22Rv1 (cell line): ENCODE measurements around the gene MOAP1.

ENCODE experiments used
- H3K27ac ChIP-seq: fragments of 450-650 bp; 2 replicates; pipeline ENCODE4 v1.5.1; 2017
- ZFX ChIP-seq: fragments of 450-650 bp; IDR thresholded peaks from 2 replicates; pipeline ENCODE4 v1.6.1; 2017; ENCODE audit warnings: antibody characterized with exemption, borderline replicate concordance
- TF ChIP-seq, protein P1 (sequence below): fragments of 450-650 bp; IDR thresholded peaks from 2 replicates; pipeline ENCODE4 v1.5.1; 2017; ENCODE audit warnings: mild to moderate bottlenecking

The MOAP1 gene

GRCh38 chr14:93135399-93135798 is 49.3 kb downstream of the MOAP1 start:
- TF ChIP-seq ZFX = no peak
- TF ChIP-seq, protein P1, sequence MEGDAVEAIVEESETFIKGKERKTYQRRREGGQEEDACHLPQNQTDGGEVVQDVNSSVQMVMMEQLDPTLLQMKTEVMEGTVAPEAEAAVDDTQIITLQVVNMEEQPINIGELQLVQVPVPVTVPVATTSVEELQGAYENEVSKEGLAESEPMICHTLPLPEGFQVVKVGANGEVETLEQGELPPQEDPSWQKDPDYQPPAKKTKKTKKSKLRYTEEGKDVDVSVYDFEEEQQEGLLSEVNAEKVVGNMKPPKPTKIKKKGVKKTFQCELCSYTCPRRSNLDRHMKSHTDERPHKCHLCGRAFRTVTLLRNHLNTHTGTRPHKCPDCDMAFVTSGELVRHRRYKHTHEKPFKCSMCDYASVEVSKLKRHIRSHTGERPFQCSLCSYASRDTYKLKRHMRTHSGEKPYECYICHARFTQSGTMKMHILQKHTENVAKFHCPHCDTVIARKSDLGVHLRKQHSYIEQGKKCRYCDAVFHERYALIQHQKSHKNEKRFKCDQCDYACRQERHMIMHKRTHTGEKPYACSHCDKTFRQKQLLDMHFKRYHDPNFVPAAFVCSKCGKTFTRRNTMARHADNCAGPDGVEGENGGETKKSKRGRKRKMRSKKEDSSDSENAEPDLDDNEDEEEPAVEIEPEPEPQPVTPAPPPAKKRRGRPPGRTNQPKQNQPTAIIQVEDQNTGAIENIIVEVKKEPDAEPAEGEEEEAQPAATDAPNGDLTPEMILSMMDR = no peak
- peak overlapping the region; percentile 93 for H3K27ac ChIP-seq

DNA sequence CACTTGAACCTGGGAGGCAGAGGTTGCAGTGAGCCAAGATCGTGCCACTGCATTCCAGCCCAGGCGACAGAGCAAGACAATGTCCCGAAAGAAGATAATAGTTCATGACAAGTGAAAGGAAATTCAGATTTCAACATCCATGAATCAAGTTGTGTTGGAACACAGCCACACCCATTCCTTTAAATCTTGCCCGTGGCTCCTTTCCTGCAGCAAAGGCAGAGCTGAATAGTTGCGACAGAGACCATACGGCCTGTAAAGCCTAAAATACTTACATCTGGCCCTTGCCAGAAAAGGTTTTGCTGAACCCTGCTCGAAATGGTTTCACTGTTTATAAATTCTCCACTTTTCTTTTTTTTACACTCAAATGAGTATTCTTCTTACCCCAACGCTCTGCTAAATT is 51.2 kb downstream of the MOAP1 start:
- no peak for TF ChIP-seq ZFX
- TF ChIP-seq, protein P1 = no peak
- H3K27ac ChIP-seq = peak overlapping the region; percentile 93; the same call in 1 of the 2 replicates

GRCh38 chr14:93132472-93133065 is 52.1 kb downstream of the MOAP1 start:
- TF ChIP-seq, protein P1 = peak; percentile 72
- no peak for TF ChIP-seq ZFX
- peak overlapping the region; percentile 93; the same call in 1 of the 2 replicates for H3K27ac ChIP-seq
